CD4-positive, alpha-beta memory T cell (primary cell): ENCODE results near the gene ZMIZ1. TPM values are rescaled to one million over a fixed set of nuclear protein-coding genes. Genes with fewer than 3 reads are reported as not detected.
A peak's percentile ranks its signal among the peaks of the same experiment; 100 is the strongest.

Source experiments
- CTCF ChIA-PET: fragments of 350-600 bp; sonication (Branson Sonifier 250); formaldehyde crosslinking; loops from one replicate; lab custom pipeline; 2021; ENCODE audit warnings: inconsistent platforms; ENCODE audit not compliant: partially characterized antibody; lab: Charles Lee
- POLR2A ChIA-PET: fragments of 350-600 bp; sonication (Branson Sonifier 250); formaldehyde crosslinking; loops from one replicate; lab custom pipeline; 2021; ENCODE audit not compliant: partially characterized antibody; lab: Charles Lee
- DNase-seq, 5 donors: peaks; one replicate each; pipeline versions ENCODE4 v3.0.0 to v3.0.0-alpha.2; 2020 to 2022; ENCODE audit warnings: mixed read lengths in 1 of 5
- H3K27ac ChIP-seq: one replicate; pipeline ENCODE4 v1.7.0; 2013; ENCODE audit warnings: low read depth, low read length
- H3K27me3 ChIP-seq: 2 replicates; pipeline ENCODE4 v1.7.0; 2013; ENCODE audit warnings: mild to moderate bottlenecking, low read length, moderate library complexity; ENCODE audit not compliant: insufficient read depth
- H3K36me3 ChIP-seq: 2 replicates; pipeline ENCODE4 v1.7.0; 2013; ENCODE audit warnings: mild to moderate bottlenecking, low read length, moderate library complexity; ENCODE audit not compliant: insufficient read depth
- H3K4me1 ChIP-seq: 2 replicates; pipeline ENCODE4 v1.7.0; 2013; ENCODE audit warnings: mild to moderate bottlenecking, low read length, moderate library complexity; ENCODE audit not compliant: insufficient read depth
- H3K4me3 ChIP-seq, 2 donors: one replicate each; pipeline ENCODE4 v1.7.0; 2013; ENCODE audit warnings: low read length in 2 of 2, mild to moderate bottlenecking in 1 of 2
- H3K9me3 ChIP-seq, 2 donors: one replicate each; pipeline ENCODE4 v1.7.0; 2013; ENCODE audit warnings: low read length in 2 of 2, control low read depth in 1 of 2; ENCODE audit not compliant: control insufficient read depth in 1 of 2
- H3K27ac Mint-ChIP-seq, 7 donors: one replicate each; pipeline ENCODE4 v1.8.0; 2020 to 2021; ENCODE audit warnings: mixed read lengths in 7 of 7, mild to moderate bottlenecking in 6 of 7, inconsistent platforms in 3 of 7, moderate library complexity in 3 of 7
- H3K27me3 Mint-ChIP-seq, 2 donors: one replicate each; pipeline ENCODE4 v1.8.0; 2020 to 2021; ENCODE audit warnings: mixed read lengths in 2 of 2
- H3K36me3 Mint-ChIP-seq, 2 donors: one replicate each; pipeline ENCODE4 v1.8.0; 2020 to 2021; ENCODE audit warnings: mixed read lengths in 2 of 2, inconsistent platforms in 1 of 2, mild to moderate bottlenecking in 1 of 2
- H3K4me1 Mint-ChIP-seq, 4 donors: one replicate each; pipeline ENCODE4 v1.8.0; 2020 to 2021; ENCODE audit warnings: mixed read lengths in 4 of 4, mild to moderate bottlenecking in 1 of 4
- H3K4me3 Mint-ChIP-seq, 8 donors: one replicate each; pipeline ENCODE4 v1.8.0; 2020 to 2021; ENCODE audit warnings: mixed read lengths in 8 of 8, mild to moderate bottlenecking in 7 of 8, moderate library complexity in 6 of 8, inconsistent platforms in 3 of 8
- H3K9me3 Mint-ChIP-seq, 8 donors: one replicate each; pipeline ENCODE4 v1.8.0; 2020 to 2021; ENCODE audit warnings: mixed read lengths in 8 of 8, mild to moderate bottlenecking in 5 of 8, inconsistent platforms in 3 of 8, moderate library complexity in 1 of 8
- intact Hi-C: fragments of 100-400 bp; cut with micrococcal nuclease; formaldehyde crosslinking; loops from one replicate; pipeline ENCODE4 v1.15.1; 2023
- polyA plus RNA-seq, 2 donors: library from polyadenylated mRNA; unstranded; fragments of 300-500 nt; fragmentation: Illumina TruSeq; gene quantifications; one replicate each; pipeline ENCODE4 v1.2.3, GENCODE V29; 2021
- total RNA-seq, 2 experiments: library from RNA; stranded (reverse); gene quantifications; one replicate each; pipeline ENCODE4 v1.2.3, GENCODE V29; 2021

The ZMIZ1 gene
- total and polyA plus RNA-seq, 4 experiments from 2014 or later: 0.58 to 25.4 (median 14.0) TPM

DNA sequence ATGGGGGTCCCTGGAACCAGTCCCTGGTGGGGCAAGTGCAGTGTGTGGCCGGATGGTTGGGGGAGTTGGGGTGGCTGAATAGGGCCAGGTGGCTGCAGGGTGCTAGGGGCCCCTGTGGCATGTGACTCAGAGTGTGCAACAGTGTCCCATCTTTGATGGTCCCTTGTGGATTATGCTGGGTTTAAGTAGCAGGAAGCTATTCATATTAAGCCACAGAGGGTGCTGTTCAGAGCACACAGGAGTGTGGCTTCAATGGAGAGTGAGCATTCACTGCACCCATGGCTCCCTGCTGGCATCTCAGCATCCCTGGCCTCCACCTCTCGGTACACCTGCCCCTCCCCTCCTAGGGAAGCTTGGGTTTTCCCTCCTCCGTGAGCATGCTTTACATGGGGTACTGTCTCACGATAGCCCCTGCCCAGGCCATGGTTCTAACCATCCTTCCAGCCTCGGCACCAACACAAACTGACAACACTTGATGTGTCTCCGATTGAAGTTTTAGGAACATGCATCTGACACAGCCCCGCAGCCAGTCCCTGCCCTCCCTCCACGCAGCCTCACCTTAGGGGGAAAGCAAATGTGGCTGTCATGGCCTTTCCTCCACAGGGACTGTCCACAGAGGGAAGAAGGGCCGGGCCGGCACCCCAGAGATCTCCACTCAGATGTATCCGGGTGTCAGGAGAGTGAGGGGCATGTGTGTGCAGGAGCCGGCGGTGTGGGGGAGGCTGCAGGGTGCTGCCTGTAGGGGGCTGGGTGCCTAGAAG, 248.1 kb downstream of the ZMIZ1 start:
- peaks cover 0 to 15% of the 10 kb centered on the region in 2 donors for H3K36me3 Mint-ChIP-seq
- ChIA-PET POLR2A (interaction anchor here (1.1 to 5.2 kb wide), 7 partner anchors 7 to 887 kb away, joined by 3 to 80 read pairs (median 9); partner anchors contain the start of gene PPIF), CTCF (interaction anchor here (0.7 to 4.7 kb wide), 8 partner anchors 10 to 151 kb away, joined by 3 to 44 read pairs (median 4); partner anchors contain the start of gene PPIF)
- intact Hi-C loops: loop anchor here (1.0 to 2.0 kb wide), 4 partner anchors 14 to 74 kb away; partner anchors contain the start of gene PPIF
- Histone ChIP-seq H3K36me3 (no peaks in the 10 kb centered on the region), H3K4me3 (peak overlapping the region in 1 of 2 donors; percentile 27), H3K27ac (no peak overlapping the region), H3K4me1 (peaks cover 67% of the 10 kb centered on the region), H3K27me3 (no peaks in the 10 kb centered on the region), H3K9me3 (no peaks in the 10 kb centered on the region)
- peak overlapping the region; percentile 73 to 87 (median 82) for H3K4me3 Mint-ChIP-seq
- peaks cover 55 to 69% (median 60%) of the 10 kb centered on the region in 4 donors for H3K4me1 Mint-ChIP-seq
- peak in 2 of 5 donors; percentile 8 to 26 for DNase-seq
- peak overlapping the region in 6 of 7 donors; percentile 61 to 97 (median 94) for H3K27ac Mint-ChIP-seq
- H3K27me3 Mint-ChIP-seq: peaks cover 1 to 4% of the 10 kb centered on the region in 2 donors
- H3K9me3 Mint-ChIP-seq: peaks cover 0 to 4% (median 3%) of the 10 kb centered on the region in 8 donors

DNA sequence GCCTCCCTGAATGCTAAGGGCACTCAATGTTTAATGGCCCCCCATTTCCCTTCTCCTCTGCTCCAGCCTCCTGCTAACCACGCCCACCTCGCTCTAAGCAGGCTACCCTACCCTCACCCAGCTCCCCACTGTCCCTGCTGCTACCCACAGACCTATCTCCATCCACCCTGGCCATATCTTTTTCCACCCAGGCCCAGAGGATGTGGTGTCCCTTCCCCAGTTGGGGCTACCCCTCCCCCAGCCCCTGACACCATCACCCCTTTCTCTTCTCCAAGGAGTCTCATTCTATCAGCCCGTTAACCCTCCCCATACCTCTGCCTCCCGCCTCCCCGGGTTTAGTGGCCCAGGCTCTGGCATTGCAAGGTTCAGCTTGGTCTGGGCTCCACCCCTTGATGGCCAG, 249.6 kb downstream of the ZMIZ1 start:
- H3K27me3 Mint-ChIP-seq: peaks cover 1 to 4% of the 10 kb centered on the region in 2 donors
- H3K4me3 Mint-ChIP-seq: peak overlapping the region in 7 of 8 donors; percentile 45 to 82 (median 79)
- DNase-seq: no peak
- CTCF ChIA-PET: interaction anchor here (0.9 to 4.7 kb wide), 5 partner anchors 13 to 28 kb away, joined by 3 to 44 read pairs (median 4); partner anchors contain the start of gene PPIF
- peaks cover 0 to 6% of the 10 kb centered on the region in 2 donors for H3K36me3 Mint-ChIP-seq
- H3K9me3 Mint-ChIP-seq: peaks cover 0 to 4% (median 3%) of the 10 kb centered on the region in 8 donors
- Histone ChIP-seq H3K4me3 (peak overlapping the region in 1 of 2 donors; percentile 27), H3K27me3 (no peaks in the 10 kb centered on the region), H3K4me1 (peaks cover 82% of the 10 kb centered on the region), H3K27ac (no peak overlapping the region), H3K9me3 (no peaks in the 10 kb centered on the region), H3K36me3 (no peaks in the 10 kb centered on the region)
- POLR2A ChIA-PET: interaction anchor here (0.7 to 5.2 kb wide), 8 partner anchors 9 to 1018 kb away, joined by 3 to 80 read pairs (median 8); partner anchors contain the start of gene PPIF
- H3K27ac Mint-ChIP-seq: peak overlapping the region in 6 of 7 donors; percentile 47 to 98 (median 94)
- intact Hi-C loops: no loop called here
- H3K4me1 Mint-ChIP-seq: peaks cover 67 to 84% (median 73%) of the 10 kb centered on the region in 4 donors

DNA sequence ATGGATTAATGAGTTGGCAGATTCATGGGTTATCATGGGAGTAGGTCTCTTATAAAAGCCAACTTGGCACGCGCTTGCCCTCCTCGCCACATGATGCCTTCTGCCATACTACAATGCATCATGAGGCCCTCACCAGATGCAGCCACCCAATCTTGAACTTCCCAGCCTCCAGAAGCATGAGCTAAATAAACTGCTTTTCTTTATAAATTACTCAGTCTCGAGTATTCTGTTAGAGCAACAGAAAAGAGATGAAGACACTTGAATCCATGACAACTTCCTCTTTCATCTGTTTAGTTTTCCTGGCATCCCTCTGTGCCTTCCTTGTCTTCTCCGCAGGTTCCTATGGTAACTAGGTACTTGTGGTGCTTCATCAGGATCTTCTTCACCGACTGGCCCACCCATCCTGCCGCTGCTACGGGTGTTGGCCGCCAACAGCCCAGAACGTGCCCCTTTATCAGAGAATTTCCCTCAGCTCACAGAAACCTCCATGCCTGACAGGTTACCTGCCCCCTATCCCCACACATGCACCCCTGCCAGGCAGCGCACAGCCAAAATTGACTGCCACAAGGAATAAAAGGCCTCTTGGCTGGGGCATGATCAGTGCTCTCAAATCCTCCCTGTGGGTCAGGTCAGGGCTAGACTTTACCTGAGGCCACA, 250.5 kb downstream of the ZMIZ1 start:
- CTCF ChIA-PET: interaction anchor here (1.0 to 4.7 kb wide), 4 partner anchors 14 to 27 kb away, joined by 3 to 44 read pairs (median 3); partner anchors contain the start of gene PPIF
- H3K27me3 Mint-ChIP-seq: peaks cover 1 to 4% of the 10 kb centered on the region in 2 donors

DNA sequence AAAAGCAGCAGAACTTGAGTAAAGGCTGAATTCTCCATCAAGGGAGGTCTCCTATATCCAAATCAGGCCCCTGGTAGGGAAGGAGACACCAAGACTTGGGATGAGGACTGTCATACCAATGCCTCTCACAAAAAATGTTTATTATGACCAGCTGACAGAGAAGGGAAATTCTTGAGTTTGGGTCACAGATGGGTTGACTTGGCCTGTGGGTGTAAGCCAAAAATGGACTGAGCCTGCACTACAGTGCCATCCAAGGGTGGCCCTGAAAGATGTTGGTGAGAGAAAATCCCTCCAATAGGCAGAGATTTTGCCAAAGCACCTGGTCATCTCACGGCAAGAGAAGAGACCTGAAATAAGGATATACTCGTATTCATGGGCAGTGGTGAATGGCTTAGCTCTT, 251.6 kb downstream of the ZMIZ1 start:
- Histone ChIP-seq H3K9me3 (no peaks in the 10 kb centered on the region), H3K27ac (no peak overlapping the region), H3K4me3 (no peak overlapping the region), H3K27me3 (no peaks in the 10 kb centered on the region), H3K36me3 (no peaks in the 10 kb centered on the region), H3K4me1 (peaks cover 99% of the 10 kb centered on the region)
- ChIA-PET CTCF (interaction anchor here (0.9 to 5.3 kb wide), 2 partner anchors 11 to 26 kb away, joined by 4 to 57 read pairs; partner anchors contain the start of gene PPIF), POLR2A (interaction anchor here (1.0 to 5.5 kb wide), 3 partner anchors 11 to 33 kb away, joined by 3 to 54 read pairs (median 3); partner anchors contain the start of gene PPIF)
- H3K27ac Mint-ChIP-seq: peak overlapping the region in 3 of 7 donors; percentile 1 to 92 (median 55)
- peaks cover 0 to 4% (median 3%) of the 10 kb centered on the region in 8 donors for H3K9me3 Mint-ChIP-seq
- peak overlapping the region in 3 of 8 donors; percentile 4 to 27 (median 21) for H3K4me3 Mint-ChIP-seq
- intact Hi-C loops: loop anchor here (5.0 to 10.0 kb wide), 3 partner anchors 127 to 1286 kb away; partner anchors contain the start of genes RPS24, ZCCHC24 and ZMIZ1
- peaks cover 0 to 4% of the 10 kb centered on the region in 2 donors for H3K36me3 Mint-ChIP-seq
- H3K4me1 Mint-ChIP-seq: peaks cover 76 to 93% (median 86%) of the 10 kb centered on the region in 4 donors
- H3K27me3 Mint-ChIP-seq: peaks cover 1 to 4% of the 10 kb centered on the region in 2 donors
- no peak for DNase-seq

More for the DNA sequence above, 250.5 kb downstream of the ZMIZ1 start:
- Histone ChIP-seq H3K27me3 (no peaks in the 10 kb centered on the region), H3K4me1 (peaks cover 90% of the 10 kb centered on the region), H3K36me3 (no peaks in the 10 kb centered on the region), H3K9me3 (no peaks in the 10 kb centered on the region), H3K4me3 (no peak overlapping the region), H3K27ac (no peak overlapping the region)
- no peak for DNase-seq
- intact Hi-C loops: no loop called here
- Mint-ChIP-seq H3K4me1 (peaks cover 76 to 93% (median 82%) of the 10 kb centered on the region in 4 donors), H3K4me3 (peak overlapping the region in 6 of 8 donors; percentile 25 to 82 (median 60)), H3K36me3 (peaks cover 0 to 6% of the 10 kb centered on the region in 2 donors), H3K9me3 (peaks cover 0 to 4% (median 3%) of the 10 kb centered on the region in 8 donors), H3K27ac (peak overlapping the region; percentile 11 to 92 (median 74))
- POLR2A ChIA-PET: interaction anchor here (3.0 to 5.2 kb wide), 3 partner anchors 12 to 34 kb away, joined by 9 to 80 read pairs (median 25); partner anchors contain the start of gene PPIF

DNA sequence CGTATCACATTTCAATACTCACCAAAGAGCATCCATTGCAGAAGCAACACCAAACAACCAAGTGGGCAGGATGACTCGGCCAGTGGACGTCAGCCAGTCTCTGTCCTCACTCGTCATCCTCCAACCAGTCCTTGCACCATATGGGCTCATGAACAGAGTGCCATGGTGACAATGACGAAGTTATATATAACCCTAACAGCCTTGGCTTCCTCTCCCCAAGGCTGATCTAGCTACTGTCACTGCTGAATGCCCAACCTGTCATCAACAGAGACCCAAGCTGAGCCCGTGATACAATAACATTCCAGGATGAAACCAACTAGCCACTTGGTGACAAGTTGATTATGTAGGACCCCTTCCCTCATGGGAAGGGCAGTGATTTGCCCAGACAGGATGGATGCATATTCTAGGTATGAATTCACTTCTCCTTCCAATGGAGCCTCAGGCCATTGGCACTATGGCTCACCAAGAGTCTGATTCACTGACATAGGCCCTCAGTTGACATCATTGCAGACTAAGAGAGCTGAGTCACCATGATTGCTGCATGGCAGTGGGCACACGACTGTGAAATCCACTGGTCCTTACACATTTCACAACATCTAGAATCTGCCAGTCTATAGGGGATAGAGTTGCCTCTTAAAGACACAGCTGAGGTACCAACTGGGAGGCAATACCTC, 252.2 kb downstream of the ZMIZ1 start:
- H3K27me3 Mint-ChIP-seq: peaks cover 1 to 4% of the 10 kb centered on the region in 2 donors
- H3K4me3 ChIP-seq: no peak overlapping the region
- H3K9me3 ChIP-seq: no peaks in the 10 kb centered on the region
- no peaks in the 10 kb centered on the region for H3K36me3 ChIP-seq
- no peak for DNase-seq
- ChIA-PET POLR2A (interaction anchor here (1.0 to 5.5 kb wide), 4 partner anchors 10 to 34 kb away, joined by 3 to 54 read pairs (median 10); partner anchors contain the start of gene PPIF), CTCF (interaction anchor here (0.9 to 5.3 kb wide), 2 partner anchors 10 to 25 kb away, joined by 4 to 57 read pairs; partner anchors contain the start of gene PPIF)
- H3K36me3 Mint-ChIP-seq: peaks cover 0 to 4% of the 10 kb centered on the region in 2 donors
- H3K27me3 ChIP-seq: no peaks in the 10 kb centered on the region
- peak overlapping the region in 5 of 7 donors; percentile 1 to 92 (median 55) for H3K27ac Mint-ChIP-seq
- H3K4me1 Mint-ChIP-seq: peaks cover 73 to 87% (median 83%) of the 10 kb centered on the region in 4 donors
- no peak overlapping the region for H3K27ac ChIP-seq
- peaks cover 0 to 4% (median 3%) of the 10 kb centered on the region in 8 donors for H3K9me3 Mint-ChIP-seq
- H3K4me3 Mint-ChIP-seq: peak overlapping the region in 1 of 8 donors; percentile 31
- H3K4me1 ChIP-seq: peaks cover 98% of the 10 kb centered on the region
- intact Hi-C loops: loop anchor here (5.0 to 10.0 kb wide), 3 partner anchors 126 to 1286 kb away; partner anchors contain the start of genes RPS24, ZCCHC24 and ZMIZ1

DNA sequence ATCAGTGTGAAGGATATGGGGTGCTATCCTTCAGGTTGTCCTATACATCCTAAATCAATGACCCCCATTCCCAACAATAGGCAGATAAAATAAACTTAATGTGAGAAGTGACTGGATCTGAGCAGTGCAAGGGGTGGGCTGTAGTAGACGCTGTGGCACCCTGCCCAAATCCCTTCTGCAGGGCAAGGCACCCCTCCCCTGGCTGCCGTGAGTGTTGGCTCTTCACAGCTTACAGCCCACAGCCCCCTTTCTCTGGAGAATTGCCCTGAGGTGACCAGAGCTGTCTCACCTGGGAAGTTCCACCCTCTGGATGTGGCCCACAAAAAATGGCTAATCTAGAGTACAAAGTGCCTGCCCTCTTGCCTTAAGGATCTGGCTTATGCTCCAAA, 252.7 kb downstream of the ZMIZ1 start:
- Mint-ChIP-seq H3K4me1 (peaks cover 70 to 82% (median 79%) of the 10 kb centered on the region in 4 donors), H3K27me3 (peaks cover 1 to 4% of the 10 kb centered on the region in 2 donors), H3K4me3 (peak overlapping the region in 2 of 8 donors; percentile 23 to 86), H3K36me3 (peaks cover 0 to 4% of the 10 kb centered on the region in 2 donors), H3K9me3 (peaks cover 0 to 4% (median 3%) of the 10 kb centered on the region in 8 donors), H3K27ac (peak overlapping the region in 4 of 7 donors; percentile 48 to 98 (median 88))
- H3K27ac ChIP-seq: no peak overlapping the region
- no peak for DNase-seq
- no peaks in the 10 kb centered on the region for H3K27me3 ChIP-seq
- ChIA-PET CTCF (interaction anchor here (5.3 kb wide), 1 partner anchor 25 kb away, joined by 57 read pairs; the partner anchor contains the start of gene PPIF), POLR2A (interaction anchor here (1.0 to 5.5 kb wide), 4 partner anchors 12 to 34 kb away, joined by 3 to 54 read pairs (median 12); partner anchors contain the start of gene PPIF)
- peaks cover 96% of the 10 kb centered on the region for H3K4me1 ChIP-seq
- H3K4me3 ChIP-seq: no peak overlapping the region
- H3K36me3 ChIP-seq: no peaks in the 10 kb centered on the region
- H3K9me3 ChIP-seq: no peaks in the 10 kb centered on the region
- intact Hi-C loops: loop anchor here (5.0 to 10.0 kb wide), 3 partner anchors 126 to 1287 kb away; partner anchors contain the start of genes RPS24, ZCCHC24 and ZMIZ1
